ENCODE data around the gene KPTN.

The KPTN gene

GRCh38 chr19:47514151-47514868 lies 30.3 kb upstream of the KPTN start:
- Histone ChIP-seq H3K9ac (ENCODE audit: low read length) (peak overlapping the region; percentile 97), H3K4me1 (ENCODE audit: control insufficient read depth, insufficient read depth, low read length) (peaks cover 51% of the 10 kb centered on the region), H3K27me3 (ENCODE audit: control insufficient read depth, insufficient read depth, low read length) (no peaks in the 10 kb centered on the region), H3K36me3 (ENCODE audit: control insufficient read depth, insufficient read depth, low read length) (no peaks in the 10 kb centered on the region), H3K9me3 (ENCODE audit: control insufficient read depth, low read length) (no peaks in the 10 kb centered on the region), H3K4me3 (ENCODE audit: low read length) (peak overlapping the region; percentile 96)

- Histone ChIP-seq H3K36me3 (ENCODE audit: control insufficient read depth, insufficient read depth, low read length) (no peaks in the 10 kb centered on the region), H3K9me3 (ENCODE audit: control insufficient read depth, low read length) (no peaks in the 10 kb centered on the region), H3K27me3 (ENCODE audit: control insufficient read depth, insufficient read depth, low read length) (no peaks in the 10 kb centered on the region), H3K4me3 (ENCODE audit: low read length) (peak overlapping the region; percentile 44), H3K9ac (ENCODE audit: low read length) (peak overlapping the region; percentile 97), H3K4me1 (ENCODE audit: control insufficient read depth, insufficient read depth, low read length) (peaks cover 62% of the 10 kb centered on the region)
These were observed 28.9 kb upstream of the KPTN start for GRCh38 chr19:47512948-47513319.

GRCh38 chr19:47512183-47512947 lies 28.3 kb upstream of the KPTN start:
- no peaks in the 10 kb centered on the region for H3K9me3 ChIP-seq (ENCODE audit: control insufficient read depth, low read length)
- H3K4me1 ChIP-seq (ENCODE audit: control insufficient read depth, insufficient read depth, low read length): peaks cover 67% of the 10 kb centered on the region
- H3K36me3 ChIP-seq (ENCODE audit: control insufficient read depth, insufficient read depth, low read length): no peaks in the 10 kb centered on the region
- H3K9ac ChIP-seq (ENCODE audit: low read length): peak overlapping the region; percentile 97
- H3K27me3 ChIP-seq (ENCODE audit: control insufficient read depth, insufficient read depth, low read length): no peaks in the 10 kb centered on the region
- H3K4me3 ChIP-seq (ENCODE audit: low read length): peak overlapping the region; percentile 44

- peak overlapping the region; percentile 97 for H3K9ac ChIP-seq (ENCODE audit: low read length)
- no peaks in the 10 kb centered on the region for H3K27me3 ChIP-seq (ENCODE audit: control insufficient read depth, insufficient read depth, low read length)
- no peaks in the 10 kb centered on the region for H3K36me3 ChIP-seq (ENCODE audit: control insufficient read depth, insufficient read depth, low read length)
- peaks cover 67% of the 10 kb centered on the region for H3K4me1 ChIP-seq (ENCODE audit: control insufficient read depth, insufficient read depth, low read length)
- no peaks in the 10 kb centered on the region for H3K9me3 ChIP-seq (ENCODE audit: control insufficient read depth, low read length)
- no peak overlapping the region for H3K4me3 ChIP-seq (ENCODE audit: low read length)
These were observed 27.7 kb upstream of the KPTN start for GRCh38 chr19:47511681-47512080.

GRCh38 chr19:47511128-47511517 lies 27.1 kb upstream of the KPTN start:
- H3K4me1 ChIP-seq (ENCODE audit: control insufficient read depth, insufficient read depth, low read length): peaks cover 67% of the 10 kb centered on the region
- H3K36me3 ChIP-seq (ENCODE audit: control insufficient read depth, insufficient read depth, low read length): no peaks in the 10 kb centered on the region
- no peaks in the 10 kb centered on the region for H3K9me3 ChIP-seq (ENCODE audit: control insufficient read depth, low read length)
- peak overlapping the region; percentile 0 for H3K9ac ChIP-seq (ENCODE audit: low read length)
- H3K27me3 ChIP-seq (ENCODE audit: control insufficient read depth, insufficient read depth, low read length): no peaks in the 10 kb centered on the region
- H3K4me3 ChIP-seq (ENCODE audit: low read length): no peak overlapping the region

- no peak overlapping the region for H3K9ac ChIP-seq (ENCODE audit: low read length)
- no peak overlapping the region for H3K4me3 ChIP-seq (ENCODE audit: low read length)
These were observed 26.6 kb upstream of the KPTN start for GRCh38 chr19:47510516-47511127.

GRCh38 chr19:47509973-47510372 lies 26.0 kb upstream of the KPTN start:
- Histone ChIP-seq H3K4me3 (ENCODE audit: low read length) (no peak overlapping the region), H3K27me3 (ENCODE audit: control insufficient read depth, insufficient read depth, low read length) (no peaks in the 10 kb centered on the region), H3K4me1 (ENCODE audit: control insufficient read depth, insufficient read depth, low read length) (peaks cover 67% of the 10 kb centered on the region), H3K9me3 (ENCODE audit: control insufficient read depth, low read length) (no peaks in the 10 kb centered on the region), H3K36me3 (ENCODE audit: control insufficient read depth, insufficient read depth, low read length) (no peaks in the 10 kb centered on the region), H3K9ac (ENCODE audit: low read length) (peak overlapping the region; percentile 12)

More at GRCh38 chr19:47510516-47511127, 26.6 kb upstream of the KPTN start:
- H3K9me3 ChIP-seq (ENCODE audit: control insufficient read depth, low read length): no peaks in the 10 kb centered on the region
- no peaks in the 10 kb centered on the region for H3K27me3 ChIP-seq (ENCODE audit: control insufficient read depth, insufficient read depth, low read length)
- H3K4me1 ChIP-seq (ENCODE audit: control insufficient read depth, insufficient read depth, low read length): peaks cover 67% of the 10 kb centered on the region
- H3K36me3 ChIP-seq (ENCODE audit: control insufficient read depth, insufficient read depth, low read length): no peaks in the 10 kb centered on the region

- Histone ChIP-seq H3K9ac (ENCODE audit: low read length) (peak overlapping the region; percentile 12), H3K4me1 (ENCODE audit: control insufficient read depth, insufficient read depth, low read length) (peaks cover 66% of the 10 kb centered on the region), H3K9me3 (ENCODE audit: control insufficient read depth, low read length) (no peaks in the 10 kb centered on the region), H3K27me3 (ENCODE audit: control insufficient read depth, insufficient read depth, low read length) (no peaks in the 10 kb centered on the region), H3K36me3 (ENCODE audit: control insufficient read depth, insufficient read depth, low read length) (no peaks in the 10 kb centered on the region), H3K4me3 (ENCODE audit: low read length) (no peak overlapping the region)
These were observed 25.3 kb upstream of the KPTN start for GRCh38 chr19:47509170-47509847.

GRCh38 chr19:47508721-47509120 lies 24.7 kb upstream of the KPTN start:
- Histone ChIP-seq H3K36me3 (ENCODE audit: control insufficient read depth, insufficient read depth, low read length) (peaks cover under 1% of the 10 kb centered on the region), H3K4me1 (ENCODE audit: control insufficient read depth, insufficient read depth, low read length) (peaks cover 61% of the 10 kb centered on the region), H3K9me3 (ENCODE audit: control insufficient read depth, low read length) (no peaks in the 10 kb centered on the region), H3K27me3 (ENCODE audit: control insufficient read depth, insufficient read depth, low read length) (no peaks in the 10 kb centered on the region), H3K4me3 (ENCODE audit: low read length) (no peak overlapping the region), H3K9ac (ENCODE audit: low read length) (no peak overlapping the region)

GRCh38 chr19:47507924-47508553 lies 24.0 kb upstream of the KPTN start:
- Histone ChIP-seq H3K27me3 (ENCODE audit: control insufficient read depth, insufficient read depth, low read length) (no peaks in the 10 kb centered on the region), H3K4me1 (ENCODE audit: control insufficient read depth, insufficient read depth, low read length) (peaks cover 54% of the 10 kb centered on the region), H3K36me3 (ENCODE audit: control insufficient read depth, insufficient read depth, low read length) (peaks cover 4% of the 10 kb centered on the region), H3K4me3 (ENCODE audit: low read length) (no peak overlapping the region), H3K9ac (ENCODE audit: low read length) (no peak overlapping the region), H3K9me3 (ENCODE audit: control insufficient read depth, low read length) (no peaks in the 10 kb centered on the region)

GRCh38 chr19:47507012-47507411 lies 23.0 kb upstream of the KPTN start:
- Histone ChIP-seq H3K9ac (ENCODE audit: low read length) (peak overlapping the region; percentile 38), H3K4me1 (ENCODE audit: control insufficient read depth, insufficient read depth, low read length) (peaks cover 44% of the 10 kb centered on the region), H3K27me3 (ENCODE audit: control insufficient read depth, insufficient read depth, low read length) (no peaks in the 10 kb centered on the region), H3K36me3 (ENCODE audit: control insufficient read depth, insufficient read depth, low read length) (peaks cover 4% of the 10 kb centered on the region), H3K9me3 (ENCODE audit: control insufficient read depth, low read length) (no peaks in the 10 kb centered on the region), H3K4me3 (ENCODE audit: low read length) (no peak overlapping the region)
